Neural crest cell (in vitro differentiated cells): Measurements from ENCODE around the gene ADAMTS17. TPM values are rescaled to one million over a fixed set of nuclear protein-coding genes. Genes with fewer than 3 reads are reported as not detected.
"Not testable (repeated sequence)": the region's sequence is repeated elsewhere in the genome, so short reads cannot be mapped to it uniquely, and the experiment has no call there.

Experiments used
- DNase-seq: peaks from one replicate; pipeline ENCODE4 v3.0.0; 2021; ENCODE audit warnings: low read depth, mixed read lengths, low spot score
- H3K27ac Mint-ChIP-seq: one replicate; pipeline ENCODE4 v1.8.0; 2021; ENCODE audit warnings: mild to moderate bottlenecking, mixed read lengths; ENCODE audit not compliant: unreplicated experiment
- H3K27me3 Mint-ChIP-seq: 2 replicates; pipeline ENCODE4 v1.8.0; 2021; ENCODE audit warnings: low read depth, mild to moderate bottlenecking, mixed read lengths
- H3K36me3 Mint-ChIP-seq: 2 replicates; pipeline ENCODE4 v1.8.0; 2021; ENCODE audit warnings: low read depth, mild to moderate bottlenecking, mixed read lengths
- H3K4me1 Mint-ChIP-seq: 2 replicates; pipeline ENCODE4 v1.8.0; 2021; ENCODE audit warnings: mixed read lengths
- H3K4me3 Mint-ChIP-seq: one replicate; pipeline ENCODE4 v1.8.0; 2021; ENCODE audit warnings: mild to moderate bottlenecking, mixed read lengths
- H3K9me3 Mint-ChIP-seq: 2 replicates; pipeline ENCODE4 v1.8.0; 2021; ENCODE audit warnings: mixed read lengths
- CTCF ChIP-seq: fragments of 200-600 bp; sonication (generic); conservative IDR thresholded peaks from 2 replicates; pipeline ENCODE4 v1.5.0; 2021; ENCODE audit warnings: antibody characterized with exemption, mild to moderate bottlenecking
- total RNA-seq: library from RNA; stranded (reverse); gene quantifications from 2 replicates; pipeline ENCODE4 v1.2.1, GENCODE V29; 2021

The ADAMTS17 gene
- total RNA-seq, 1 donor from 2014 or later = 2.3 TPM

GRCh38 chr15:100345438-100345837, 3.7 kb upstream of the ADAMTS17 start:
- peaks cover 10% of the 10 kb centered on the region for H3K4me1 Mint-ChIP-seq
- no peak for DNase-seq
- no peaks in the 10 kb centered on the region for H3K9me3 Mint-ChIP-seq
- no peak overlapping the region for H3K27ac Mint-ChIP-seq
- no peak overlapping the region for H3K4me3 Mint-ChIP-seq
- peaks cover 2% of the 10 kb centered on the region for H3K36me3 Mint-ChIP-seq
- TF ChIP-seq CTCF = no peak
- peaks cover 51% of the 10 kb centered on the region for H3K27me3 Mint-ChIP-seq

- Mint-ChIP-seq H3K36me3 (no peaks in the 10 kb centered on the region), H3K27ac (no peak overlapping the region), H3K4me3 (peak overlapping the region; percentile 61), H3K4me1 (peaks cover 9% of the 10 kb centered on the region), H3K9me3 (no peaks in the 10 kb centered on the region), H3K27me3 (peaks cover 69% of the 10 kb centered on the region)
- DNase-seq = no peak
- no peak for TF ChIP-seq CTCF
These were observed 1.5 kb upstream of the ADAMTS17 start for GRCh38 chr15:100343251-100343650.

GRCh38 chr15:100341239-100341749, 481 bp downstream of the ADAMTS17 start:
- H3K9me3 Mint-ChIP-seq = no peaks in the 10 kb centered on the region
- TF ChIP-seq CTCF = no peak
- no peak for DNase-seq
- no peaks in the 10 kb centered on the region for H3K36me3 Mint-ChIP-seq
- peaks cover 69% of the 10 kb centered on the region for H3K27me3 Mint-ChIP-seq
- H3K4me1 Mint-ChIP-seq = peaks cover 9% of the 10 kb centered on the region
- no peak overlapping the region for H3K27ac Mint-ChIP-seq
- H3K4me3 Mint-ChIP-seq = no peak overlapping the region

- Mint-ChIP-seq H3K9me3 (no peaks in the 10 kb centered on the region), H3K27ac (no peak overlapping the region), H3K36me3 (no peaks in the 10 kb centered on the region), H3K4me1 (peaks cover 9% of the 10 kb centered on the region), H3K27me3 (peaks cover 64% of the 10 kb centered on the region), H3K4me3 (peak overlapping the region; percentile 83)
- DNase-seq = no peak
- no peak for TF ChIP-seq CTCF
These were observed 995 bp downstream of the ADAMTS17 start for GRCh38 chr15:100340721-100341238.

GRCh38 chr15:100339999-100340398, 1.8 kb downstream of the ADAMTS17 start:
- no peak overlapping the region for H3K27ac Mint-ChIP-seq
- no peaks in the 10 kb centered on the region for H3K36me3 Mint-ChIP-seq
- TF ChIP-seq CTCF = no peak
- no peaks in the 10 kb centered on the region for H3K9me3 Mint-ChIP-seq
- H3K4me3 Mint-ChIP-seq = peak overlapping the region; percentile 83
- peaks cover 57% of the 10 kb centered on the region for H3K27me3 Mint-ChIP-seq
- DNase-seq = no peak
- peaks cover 9% of the 10 kb centered on the region for H3K4me1 Mint-ChIP-seq

- not testable (repeated sequence) for H3K27ac Mint-ChIP-seq
These were observed 2.3 kb downstream of the ADAMTS17 start for GRCh38 chr15:100339451-100339850.

More at GRCh38 chr15:100339451-100339850, 2.3 kb downstream of the ADAMTS17 start:
- not testable (repeated sequence) for H3K9me3 Mint-ChIP-seq, DNase-seq, H3K4me1 Mint-ChIP-seq, H3K36me3 Mint-ChIP-seq
- peaks cover 52% of the 10 kb centered on the region for H3K27me3 Mint-ChIP-seq
- H3K4me3 Mint-ChIP-seq = peak overlapping the region; percentile 83
